Lower leg skin (tissue), 3 donors: ENCODE measurements around the gene BMP8A.

Experiments used
- POLR2A ChIP-seq, 2 donors: fragments of 450-650 bp; IDR thresholded peaks; one replicate each; pipeline ENCODE4 v1.6.1; 2016 to 2017; ENCODE audit warnings: antibody characterized with exemption in 2 of 2, mild to moderate bottlenecking in 1 of 2, moderate library complexity in 1 of 2
- TF ChIP-seq, protein P1 (sequence below), 3 donors: fragments of 450-650 bp; IDR thresholded peaks; one replicate each; pipeline ENCODE4 v1.5.1; 2016; ENCODE audit warnings: antibody characterized with exemption in 3 of 3, mild to moderate bottlenecking in 3 of 3, moderate library complexity in 2 of 3

DNA sequence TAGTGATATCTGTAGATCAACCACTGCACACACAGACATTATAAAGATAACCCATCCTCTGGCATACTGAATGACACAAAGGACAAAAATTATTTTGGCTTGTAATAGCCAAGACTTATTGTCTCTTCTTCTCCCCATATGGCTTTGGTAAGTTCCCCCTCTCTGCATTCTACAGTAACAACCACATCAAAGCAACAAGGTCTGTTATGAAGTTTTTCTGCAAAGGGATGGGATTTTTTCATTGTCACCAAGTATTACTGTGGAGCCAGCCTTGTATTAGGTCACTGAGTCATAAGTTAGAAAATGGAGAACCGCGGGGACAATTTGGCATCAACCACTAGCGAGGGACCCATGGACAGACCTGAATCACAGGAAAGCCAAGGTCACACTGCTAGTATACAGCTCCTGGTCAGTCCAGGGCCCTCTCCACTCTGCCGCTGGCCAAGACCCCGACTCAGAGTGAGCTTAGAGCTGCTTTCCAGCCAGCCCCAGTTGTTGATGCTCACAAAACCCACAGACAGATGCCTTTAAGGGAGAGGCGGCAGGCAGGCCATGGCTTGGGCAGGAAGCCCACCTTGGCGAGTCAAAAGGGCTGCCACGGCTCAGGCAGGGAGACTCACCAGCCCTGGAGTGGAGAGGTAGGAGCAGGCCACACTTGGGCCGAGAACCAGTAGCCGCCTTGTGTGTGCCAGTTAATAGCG, 79.2 kb downstream of the BMP8A start:
- TF ChIP-seq POLR2A (IDR thresholded peaks at IDR 0.05), result no peak
- TF ChIP-seq, protein P1, sequence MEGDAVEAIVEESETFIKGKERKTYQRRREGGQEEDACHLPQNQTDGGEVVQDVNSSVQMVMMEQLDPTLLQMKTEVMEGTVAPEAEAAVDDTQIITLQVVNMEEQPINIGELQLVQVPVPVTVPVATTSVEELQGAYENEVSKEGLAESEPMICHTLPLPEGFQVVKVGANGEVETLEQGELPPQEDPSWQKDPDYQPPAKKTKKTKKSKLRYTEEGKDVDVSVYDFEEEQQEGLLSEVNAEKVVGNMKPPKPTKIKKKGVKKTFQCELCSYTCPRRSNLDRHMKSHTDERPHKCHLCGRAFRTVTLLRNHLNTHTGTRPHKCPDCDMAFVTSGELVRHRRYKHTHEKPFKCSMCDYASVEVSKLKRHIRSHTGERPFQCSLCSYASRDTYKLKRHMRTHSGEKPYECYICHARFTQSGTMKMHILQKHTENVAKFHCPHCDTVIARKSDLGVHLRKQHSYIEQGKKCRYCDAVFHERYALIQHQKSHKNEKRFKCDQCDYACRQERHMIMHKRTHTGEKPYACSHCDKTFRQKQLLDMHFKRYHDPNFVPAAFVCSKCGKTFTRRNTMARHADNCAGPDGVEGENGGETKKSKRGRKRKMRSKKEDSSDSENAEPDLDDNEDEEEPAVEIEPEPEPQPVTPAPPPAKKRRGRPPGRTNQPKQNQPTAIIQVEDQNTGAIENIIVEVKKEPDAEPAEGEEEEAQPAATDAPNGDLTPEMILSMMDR (IDR thresholded peaks at IDR 0.05), result no peak
